H9 (cell line): Measurements from ENCODE around the gene ARID5A. TPM values are rescaled to one million over a fixed set of nuclear protein-coding genes. Genes with fewer than 3 reads are reported as not detected.
A peak's percentile ranks its signal among the peaks of the same experiment; 100 is the strongest.

Source experiments
- DNase-seq: peaks from one replicate; pipeline ENCODE4 v3.0.0-alpha.2; 2017
- H2AFZ ChIP-seq: one replicate; pipeline ENCODE4 v1.6.1; 2013; ENCODE audit warnings: mild to moderate bottlenecking, low read length, control low read depth, moderate library complexity
- H2AK5ac ChIP-seq: 2 replicates; pipeline ENCODE4 v1.6.1; 2013; ENCODE audit warnings: low read length, control low read depth, mixed read lengths; ENCODE audit not compliant: insufficient read length
- H2BK120ac ChIP-seq: one replicate; pipeline ENCODE4 v1.6.1; 2013; ENCODE audit warnings: low read depth, mild to moderate bottlenecking, low read length, control low read depth, inconsistent platforms; ENCODE audit not compliant: poor library complexity, severe bottlenecking
- H2BK12ac ChIP-seq: 2 replicates; pipeline ENCODE4 v1.6.1; 2013; ENCODE audit warnings: low read length, control low read depth, mixed read lengths, low read depth; ENCODE audit not compliant: insufficient read length
- H2BK15ac ChIP-seq: 2 replicates; pipeline ENCODE4 v1.6.1; 2013; ENCODE audit warnings: low read depth, low read length, control low read depth
- H2BK20ac ChIP-seq: one replicate; pipeline ENCODE4 v1.6.1; 2013; ENCODE audit warnings: low read depth, mild to moderate bottlenecking, low read length, control low read depth, inconsistent platforms; ENCODE audit not compliant: poor library complexity, severe bottlenecking
- H2BK5ac ChIP-seq: 2 replicates; pipeline ENCODE4 v1.6.1; 2013; ENCODE audit warnings: low read length, control low read depth, mixed read lengths; ENCODE audit not compliant: insufficient read length
- H3K14ac ChIP-seq: 2 replicates; pipeline ENCODE4 v1.6.1; 2013; ENCODE audit warnings: low read length, control low read depth; ENCODE audit not compliant: insufficient read depth
- H3K18ac ChIP-seq: 2 replicates; pipeline ENCODE4 v1.6.1; 2013; ENCODE audit warnings: low read depth, mild to moderate bottlenecking, mixed read lengths, low read length, control low read depth; ENCODE audit not compliant: insufficient read length
- H3K23ac ChIP-seq: 2 replicates; pipeline ENCODE4 v1.6.1; 2013; ENCODE audit warnings: low read length, control low read depth, mixed read lengths, low read depth; ENCODE audit not compliant: insufficient read length
- H3K23me2 ChIP-seq: 2 replicates; pipeline ENCODE4 v1.6.1; 2013; ENCODE audit warnings: low read depth, mild to moderate bottlenecking, mixed read lengths, low read length, control low read depth; ENCODE audit not compliant: insufficient read length, poor library complexity, severe bottlenecking
- H3K27ac ChIP-seq: 2 replicates; pipeline ENCODE4 v1.5.1; 2013; ENCODE audit warnings: low read length, control low read depth, mixed read lengths, low read depth; ENCODE audit not compliant: insufficient read length
- H3K27me3 ChIP-seq: 2 replicates; pipeline ENCODE4 v1.6.1; 2013; ENCODE audit warnings: low read length, control low read depth, inconsistent platforms; ENCODE audit not compliant: insufficient read depth
- H3K4ac ChIP-seq: 2 replicates; pipeline ENCODE4 v1.6.1; 2013; ENCODE audit warnings: low read depth, mild to moderate bottlenecking, control low read depth, inconsistent platforms, low read length, moderate library complexity
- H3K4me1 ChIP-seq: 2 replicates; pipeline ENCODE4 v1.6.1; 2013; ENCODE audit warnings: low read length, control low read depth, inconsistent platforms; ENCODE audit not compliant: insufficient read depth
- H3K4me2 ChIP-seq: 2 replicates; pipeline ENCODE4 v1.6.1; 2013; ENCODE audit warnings: low read length, control low read depth, mixed read lengths; ENCODE audit not compliant: insufficient read length, insufficient read depth
- H3K56ac ChIP-seq: 2 replicates; pipeline ENCODE4 v1.6.1; 2013; ENCODE audit warnings: low read depth, mild to moderate bottlenecking, mixed read lengths, low read length, control low read depth; ENCODE audit not compliant: insufficient read length
- H3K79me1 ChIP-seq: 2 replicates; pipeline ENCODE4 v1.6.1; 2013; ENCODE audit warnings: low read depth, mild to moderate bottlenecking, moderate library complexity, low read length, control low read depth, inconsistent platforms; ENCODE audit not compliant: insufficient read depth, poor library complexity, severe bottlenecking
- H3K79me2 ChIP-seq: 2 replicates; pipeline ENCODE4 v1.6.1; 2013; ENCODE audit warnings: low read length, control low read depth, inconsistent platforms; ENCODE audit not compliant: insufficient read depth
- H3K9ac ChIP-seq: 2 replicates; pipeline ENCODE4 v1.6.1; 2013; ENCODE audit warnings: low read length, control low read depth, mixed read lengths; ENCODE audit not compliant: insufficient read length; ENCODE audit errors: extremely low read depth
- H3K9me3 ChIP-seq: one replicate; pipeline ENCODE4 v1.6.1; 2013; ENCODE audit warnings: low read depth, low read length, inconsistent platforms; ENCODE audit not compliant: control insufficient read depth
- H3T11ph ChIP-seq: one replicate; pipeline ENCODE4 v1.6.1; 2013; ENCODE audit warnings: mild to moderate bottlenecking, low read length, control low read depth, inconsistent platforms
- H4K20me1 ChIP-seq: one replicate; pipeline ENCODE4 v1.6.1; 2013; ENCODE audit not compliant: control insufficient read depth, insufficient read length, insufficient read depth
- H4K5ac ChIP-seq: 2 replicates; pipeline ENCODE4 v1.6.1; 2013; ENCODE audit warnings: low read depth, mild to moderate bottlenecking, mixed read lengths, low read length, control low read depth; ENCODE audit not compliant: insufficient read length
- H4K8ac ChIP-seq: replicated peaks from 2 replicates; pipeline ENCODE4 v1.6.1; 2013; ENCODE audit warnings: low read length, control low read depth, mixed read lengths, low read depth; ENCODE audit not compliant: insufficient read length
- H4K91ac ChIP-seq: 2 replicates; pipeline ENCODE4 v1.6.1; 2013; ENCODE audit warnings: low read depth, mild to moderate bottlenecking, moderate library complexity, mixed read lengths, low read length, control low read depth; ENCODE audit not compliant: insufficient read length
- H3K27ac Mint-ChIP-seq, 3 experiments: 2 replicates in 2 of 3; 3 replicates in 1 of 3; pipeline ENCODE4 v1.8.0; 2020 to 2021; ENCODE audit warnings: mixed read lengths in 3 of 3, mild to moderate bottlenecking in 1 of 3, moderate library complexity in 1 of 3
- H3K27me3 Mint-ChIP-seq: 2 replicates; pipeline ENCODE4 v1.8.0; 2021; ENCODE audit warnings: low read depth, mild to moderate bottlenecking, moderate library complexity, mixed read lengths
- H3K36me3 Mint-ChIP-seq, 3 experiments: 2 replicates in 2 of 3; 3 replicates in 1 of 3; pipeline ENCODE4 v1.8.0; 2020 to 2021; ENCODE audit warnings: low read depth in 3 of 3, mixed read lengths in 3 of 3; ENCODE audit not compliant: insufficient read depth in 1 of 3
- H3K4me1 Mint-ChIP-seq, 2 experiments: 2 replicates each; pipeline ENCODE4 v1.8.0; 2020; ENCODE audit warnings: mixed read lengths in 2 of 2
- H3K4me3 Mint-ChIP-seq, 2 experiments: 2 replicates in 1 of 2; 3 replicates in 1 of 2; pipeline ENCODE4 v1.8.0; 2020 to 2021; ENCODE audit warnings: mild to moderate bottlenecking in 2 of 2, mixed read lengths in 2 of 2, moderate library complexity in 1 of 2
- H3K9me3 Mint-ChIP-seq, 2 experiments: 2 replicates in 1 of 2; 3 replicates in 1 of 2; pipeline ENCODE4 v1.8.0; 2020; ENCODE audit warnings: mild to moderate bottlenecking in 2 of 2, mixed read lengths in 2 of 2, moderate library complexity in 1 of 2
- WGBS: extraction: QIAGEN DNeasy Blood & Tissue Kit; methylation state at CpG from one replicate; pipeline ENCODE4 v1.1.7; 2013; ENCODE audit warnings: missing lambda C conversion rate, low lambda C conversion rate, mixed read lengths; ENCODE audit not compliant: insufficient read length; ENCODE audit errors: extremely low coverage; 5-methylcytosine and 5-hydroxymethylcytosine counted together
- total RNA-seq: library from RNA; stranded (reverse); gene quantifications from 2 replicates; pipeline ENCODE4 v1.2.1, GENCODE V29; 2021
- TF ChIP-seq, protein P1 (sequence below): fragments of 200-600 bp; sonication (generic); conservative IDR thresholded peaks from 3 replicates; pipeline ENCODE4 v1.8.0; 2021; ENCODE audit warnings: antibody characterized with exemption, mild to moderate bottlenecking

The ARID5A gene
- total RNA-seq, 1 experiment from 2014 or later, result 4.5 TPM

DNA sequence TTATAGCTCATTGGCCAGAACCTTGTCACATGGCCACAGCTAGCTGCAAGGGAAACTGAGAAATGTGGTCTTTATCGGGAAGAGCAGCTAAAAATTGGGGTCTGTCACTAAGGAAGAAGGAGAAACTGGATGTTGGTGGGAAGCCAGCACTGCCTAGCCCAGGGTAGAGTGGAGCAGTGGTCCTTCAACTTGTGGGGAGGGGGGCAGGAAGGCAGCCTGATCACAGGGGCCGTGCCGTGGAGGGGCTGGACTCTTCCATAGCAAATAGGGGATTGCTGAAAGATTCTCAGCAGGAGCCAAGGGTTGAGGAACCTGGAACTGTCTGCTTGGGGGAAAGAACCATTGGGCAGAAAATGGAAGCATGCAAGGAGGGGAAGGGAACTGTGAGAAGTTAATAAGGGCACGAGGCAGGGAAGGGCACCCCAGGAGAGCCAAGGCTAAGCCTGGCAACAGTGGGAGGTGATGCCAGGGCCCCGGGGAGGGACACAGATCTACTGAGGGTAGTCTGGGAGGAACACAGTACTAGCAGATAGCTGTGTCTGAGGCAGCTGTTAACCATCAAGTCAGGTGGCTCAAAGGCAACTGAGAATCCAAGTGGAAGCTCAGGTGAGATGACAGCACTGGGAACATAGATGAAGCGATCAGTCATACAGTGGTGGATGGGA is 25.5 kb upstream of the ARID5A start:
- Histone ChIP-seq H3K27me3 (no peaks in the 10 kb centered on the region; the same call in 1 of the 2 replicates), H4K5ac (no peak overlapping the region), H3K18ac (no peak overlapping the region), H3K23me2 (no peaks in the 10 kb centered on the region), H3K27ac (no peak overlapping the region), H2BK120ac (no peak overlapping the region), H3K9ac (no peak overlapping the region), H2AK5ac (no peak overlapping the region), H4K8ac (no peak overlapping the region), H3K79me1 (no peaks in the 10 kb centered on the region), H3K9me3 (no peaks in the 10 kb centered on the region), H3K56ac (no peak overlapping the region), H3K14ac (no peak overlapping the region), H2BK12ac (no peak overlapping the region), H3K4ac (no peak overlapping the region), H2BK5ac (no peak overlapping the region), H3K4me2 (no peak overlapping the region), H4K91ac (no peak overlapping the region), H4K20me1 (no peaks in the 10 kb centered on the region), H3T11ph (no peak overlapping the region), H2AFZ (no peak overlapping the region), H3K23ac (no peak overlapping the region), H3K79me2 (no peaks in the 10 kb centered on the region), H3K4me1 (no peaks in the 10 kb centered on the region), H2BK20ac (no peak overlapping the region), H2BK15ac (no peak overlapping the region)
- Mint-ChIP-seq H3K4me1 (peaks cover 12 to 17% of the 10 kb centered on the region in 2 experiments), H3K9me3 (no peaks in the 10 kb centered on the region; a peak in 4 of 5 replicates), H3K4me3 (no peak overlapping the region; a peak in 1 of 5 replicates), H3K27ac (peak overlapping the region in 1 of 3 experiments; percentile 5; a peak in 2 of 7 replicates), H3K27me3 (peaks cover 54% of the 10 kb centered on the region), H3K36me3 (no peaks in the 10 kb centered on the region; a peak in 1 of 7 replicates)
- DNase-seq, result no peak
- no CpG with 5 or more reads among the region's 6 CpGs for WGBS
- TF ChIP-seq, protein P1, sequence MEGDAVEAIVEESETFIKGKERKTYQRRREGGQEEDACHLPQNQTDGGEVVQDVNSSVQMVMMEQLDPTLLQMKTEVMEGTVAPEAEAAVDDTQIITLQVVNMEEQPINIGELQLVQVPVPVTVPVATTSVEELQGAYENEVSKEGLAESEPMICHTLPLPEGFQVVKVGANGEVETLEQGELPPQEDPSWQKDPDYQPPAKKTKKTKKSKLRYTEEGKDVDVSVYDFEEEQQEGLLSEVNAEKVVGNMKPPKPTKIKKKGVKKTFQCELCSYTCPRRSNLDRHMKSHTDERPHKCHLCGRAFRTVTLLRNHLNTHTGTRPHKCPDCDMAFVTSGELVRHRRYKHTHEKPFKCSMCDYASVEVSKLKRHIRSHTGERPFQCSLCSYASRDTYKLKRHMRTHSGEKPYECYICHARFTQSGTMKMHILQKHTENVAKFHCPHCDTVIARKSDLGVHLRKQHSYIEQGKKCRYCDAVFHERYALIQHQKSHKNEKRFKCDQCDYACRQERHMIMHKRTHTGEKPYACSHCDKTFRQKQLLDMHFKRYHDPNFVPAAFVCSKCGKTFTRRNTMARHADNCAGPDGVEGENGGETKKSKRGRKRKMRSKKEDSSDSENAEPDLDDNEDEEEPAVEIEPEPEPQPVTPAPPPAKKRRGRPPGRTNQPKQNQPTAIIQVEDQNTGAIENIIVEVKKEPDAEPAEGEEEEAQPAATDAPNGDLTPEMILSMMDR, result no peak
